Prostate gland (tissue), 2 donors: Measurements from ENCODE around the gene DKK3. TPM values are rescaled to one million over a fixed set of nuclear protein-coding genes. Genes with fewer than 3 reads are reported as not detected.

ENCODE experiments used
- DNase-seq: peaks from one replicate; pipeline ENCODE4 v3.0.0-alpha.2; 2019; ENCODE audit warnings: low spot score
- H3K27ac ChIP-seq, 2 donors: fragments of 200-600 bp; sonication (generic); 2 replicates each; pipeline ENCODE4 v1.5.1; 2017 to 2019
- H3K27me3 ChIP-seq: fragments of 200-600 bp; sonication (generic); replicated peaks from 2 replicates; pipeline ENCODE4 v1.5.1; 2019; ENCODE audit not compliant: insufficient read depth
- H3K36me3 ChIP-seq, 2 donors: fragments of 200-600 bp; sonication (generic); 1 replicate in 1 of 2; 2 replicates in 1 of 2; pipeline versions ENCODE4 v1.5.1 to v1.8.1; 2017 to 2019
- H3K4me1 ChIP-seq: fragments of 200-600 bp; sonication (generic); replicated peaks from 2 replicates; pipeline ENCODE4 v1.5.1; 2019
- H3K4me3 ChIP-seq, 2 donors: fragments of 200-600 bp; sonication (generic); 2 replicates each; pipeline ENCODE4 v1.5.1; 2017 to 2019
- H3K9me3 ChIP-seq: fragments of 200-600 bp; sonication (generic); 2 replicates; pipeline ENCODE4 v1.5.1; 2017
- POLR2A ChIP-seq: fragments of 450-650 bp; IDR thresholded peaks from one replicate; pipeline ENCODE4 v1.6.1; 2016; ENCODE audit warnings: antibody characterized with exemption, mild to moderate bottlenecking
- POLR2AphosphoS5 ChIP-seq: sonication (generic); formaldehyde crosslinking; IDR thresholded peaks from one replicate; pipeline ENCODE4 v1.6.1; 2017; ENCODE audit warnings: antibody characterized with exemption
- WGBS: methylation state at CpG from one replicate; pipeline ENCODE4 v1.1.5; 2018; 5-methylcytosine and 5-hydroxymethylcytosine counted together
- intact Hi-C: fragments of 100-400 bp; cut with DNase I; formaldehyde crosslinking; loops from one replicate; pipeline ENCODE4 v1.14.2; 2022
- total RNA-seq, 2 donors: library from RNA; depleted of rRNA; stranded (reverse); fragments of >200 nt; gene quantifications; one replicate each; pipeline ENCODE4 v1.1.0, GENCODE V29; 2016
- TF ChIP-seq, protein P1 (sequence below), 4 experiments: fragments of 200-600 bp in 2 of 4; fragments of 450-650 bp in 2 of 4; sonication (generic) in 2 of 4; IDR thresholded peaks; 1 replicate in 3 of 4; 2 replicates in 1 of 4; pipeline ENCODE4 v1.5.1; 2016 to 2019; ENCODE audit warnings: antibody characterized with exemption in 4 of 4, mild to moderate bottlenecking in 2 of 4, moderate library complexity in 2 of 4

The DKK3 gene
- total RNA-seq, 2 donors from 2014 or later, result 160 to 273 TPM

DNA sequence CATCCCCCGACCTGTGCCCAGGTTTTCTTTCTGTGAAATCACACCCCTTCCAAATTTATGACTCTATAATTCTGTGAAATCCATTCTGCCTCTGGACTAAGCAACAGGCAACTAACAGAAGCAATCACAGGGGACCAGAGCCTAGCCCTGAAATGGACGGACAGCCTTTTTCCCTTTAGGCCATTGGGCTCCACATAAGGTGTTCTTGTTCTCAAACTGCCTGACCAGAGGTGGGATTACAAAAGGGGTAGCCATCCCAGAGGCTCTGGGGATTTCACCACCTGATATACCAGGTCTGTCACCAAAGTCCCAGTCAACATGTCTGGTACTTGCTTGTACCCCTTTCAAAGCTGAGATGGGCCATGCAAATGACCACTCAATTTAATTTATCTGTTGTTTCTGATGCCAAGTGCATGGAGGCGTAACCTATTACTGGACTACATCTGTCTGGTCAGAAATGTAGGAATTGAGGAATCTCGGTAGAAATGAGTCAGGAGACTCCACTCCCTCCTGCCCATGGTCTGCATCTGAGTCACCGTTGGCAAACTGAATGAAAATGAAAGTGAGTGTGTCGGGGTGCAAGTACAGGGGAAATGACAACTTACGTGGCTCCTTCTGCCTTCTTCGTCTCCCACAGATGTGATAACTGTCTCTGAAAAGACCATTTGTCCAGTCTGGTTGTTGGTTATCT is 10.2 kb downstream of the DKK3 start:
- H3K4me3 ChIP-seq, result no peak overlapping the region
- H3K9me3 ChIP-seq, result no peaks in the 10 kb centered on the region
- no peak overlapping the region for H3K27ac ChIP-seq
- no peak for TF ChIP-seq POLR2A
- no peak for TF ChIP-seq POLR2AphosphoS5
- TF ChIP-seq, protein P1, sequence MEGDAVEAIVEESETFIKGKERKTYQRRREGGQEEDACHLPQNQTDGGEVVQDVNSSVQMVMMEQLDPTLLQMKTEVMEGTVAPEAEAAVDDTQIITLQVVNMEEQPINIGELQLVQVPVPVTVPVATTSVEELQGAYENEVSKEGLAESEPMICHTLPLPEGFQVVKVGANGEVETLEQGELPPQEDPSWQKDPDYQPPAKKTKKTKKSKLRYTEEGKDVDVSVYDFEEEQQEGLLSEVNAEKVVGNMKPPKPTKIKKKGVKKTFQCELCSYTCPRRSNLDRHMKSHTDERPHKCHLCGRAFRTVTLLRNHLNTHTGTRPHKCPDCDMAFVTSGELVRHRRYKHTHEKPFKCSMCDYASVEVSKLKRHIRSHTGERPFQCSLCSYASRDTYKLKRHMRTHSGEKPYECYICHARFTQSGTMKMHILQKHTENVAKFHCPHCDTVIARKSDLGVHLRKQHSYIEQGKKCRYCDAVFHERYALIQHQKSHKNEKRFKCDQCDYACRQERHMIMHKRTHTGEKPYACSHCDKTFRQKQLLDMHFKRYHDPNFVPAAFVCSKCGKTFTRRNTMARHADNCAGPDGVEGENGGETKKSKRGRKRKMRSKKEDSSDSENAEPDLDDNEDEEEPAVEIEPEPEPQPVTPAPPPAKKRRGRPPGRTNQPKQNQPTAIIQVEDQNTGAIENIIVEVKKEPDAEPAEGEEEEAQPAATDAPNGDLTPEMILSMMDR (IDR thresholded peaks at IDR 0.05), result no peak
- H3K27me3 ChIP-seq, result no peaks in the 10 kb centered on the region
- no peaks in the 10 kb centered on the region for H3K36me3 ChIP-seq
- intact Hi-C loops, result no loop called here
- no peak for DNase-seq
- WGBS, result 80% methylated on average over 8 of the region's 8 CpGs
- H3K4me1 ChIP-seq, result no peaks in the 10 kb centered on the region

DNA sequence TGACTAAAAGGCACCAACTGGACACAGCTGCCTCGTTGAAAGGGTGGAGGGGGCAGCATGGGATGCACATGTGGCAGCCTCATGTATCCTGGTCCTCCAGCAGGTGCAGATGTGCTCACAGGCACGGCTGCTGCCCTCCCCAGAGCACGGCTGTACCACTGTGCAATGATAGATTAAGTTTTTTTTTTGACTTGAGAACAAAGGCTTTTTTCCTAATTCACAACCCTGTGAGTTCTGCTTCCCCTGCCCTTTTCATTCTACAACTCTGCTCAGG is 11.4 kb downstream of the DKK3 start:
- Histone ChIP-seq H3K9me3 (no peaks in the 10 kb centered on the region), H3K4me3 (no peak overlapping the region), H3K27ac (no peak overlapping the region), H3K36me3 (no peaks in the 10 kb centered on the region), H3K4me1 (no peaks in the 10 kb centered on the region), H3K27me3 (no peaks in the 10 kb centered on the region)
- DNase-seq, result no peak
- TF ChIP-seq, protein P1 (IDR thresholded peaks at IDR 0.05), result no peak
- TF ChIP-seq POLR2A (no peak), POLR2AphosphoS5 (no peak)
- WGBS, result 53% methylated on average over 3 of the region's 3 CpGs
- intact Hi-C loops, result no loop called here

DNA sequence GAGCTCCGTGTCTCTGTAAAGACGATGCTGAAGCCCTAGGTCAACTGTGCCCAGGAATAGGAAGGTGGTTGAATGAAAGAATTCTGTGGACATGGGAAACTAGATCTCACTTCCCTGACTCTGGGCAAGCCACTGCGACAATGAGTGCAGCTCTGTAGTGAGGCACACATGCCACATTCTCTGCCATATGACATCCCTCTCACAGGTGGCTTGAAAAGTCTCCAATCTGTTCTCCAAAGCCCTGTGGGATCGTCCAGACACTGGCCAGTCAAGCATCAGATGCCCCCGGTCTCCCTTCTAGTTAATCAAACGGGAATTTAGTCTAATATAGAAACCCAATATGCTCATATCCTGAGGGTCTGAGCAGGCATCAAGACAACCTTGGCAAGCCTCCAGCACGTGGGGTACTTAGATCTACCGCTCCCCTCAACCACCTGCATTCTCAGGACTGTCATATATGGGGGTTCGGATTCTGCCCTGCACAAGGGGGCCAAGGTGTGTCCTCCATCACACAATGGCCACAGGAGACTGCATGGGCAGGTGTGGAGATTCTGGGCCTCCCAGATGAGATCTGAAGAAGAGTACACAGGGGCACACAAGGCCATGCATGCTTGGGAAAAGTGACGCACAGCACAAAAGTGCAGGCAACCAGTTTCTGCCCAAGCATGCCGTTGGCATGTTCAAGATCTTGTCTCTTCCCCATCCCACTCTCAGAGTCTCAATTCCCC is 11.9 kb downstream of the DKK3 start:
- Histone ChIP-seq H3K27me3 (no peaks in the 10 kb centered on the region), H3K4me1 (no peaks in the 10 kb centered on the region), H3K4me3 (no peak overlapping the region), H3K9me3 (no peaks in the 10 kb centered on the region), H3K27ac (no peak overlapping the region), H3K36me3 (no peaks in the 10 kb centered on the region)
- intact Hi-C loops, result no loop called here
- TF ChIP-seq, protein P1 (IDR thresholded peaks at IDR 0.05), result no peak
- TF ChIP-seq POLR2A (no peak), POLR2AphosphoS5 (no peak)
- no peak for DNase-seq
- 71% methylated on average over 11 of the region's 11 CpGs for WGBS

DNA sequence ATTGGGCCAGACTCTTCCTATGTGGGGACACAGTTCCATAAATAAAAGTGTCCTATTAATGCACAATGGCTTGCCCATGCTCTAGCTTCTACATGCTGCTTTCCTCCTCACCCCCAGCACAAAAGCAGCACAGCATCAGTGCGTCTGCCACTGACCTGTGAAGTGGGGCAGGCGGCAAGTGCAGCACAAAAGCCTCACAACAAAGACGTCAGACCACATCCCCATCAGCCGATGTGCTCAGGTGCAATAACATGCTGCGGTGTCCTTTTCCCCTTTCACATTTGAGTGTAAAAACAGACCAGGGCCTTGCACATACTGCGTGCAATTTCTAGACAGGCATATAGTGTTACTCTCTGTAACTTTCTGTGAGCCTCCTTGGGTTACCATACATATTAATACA is 12.8 kb downstream of the DKK3 start:
- H3K27ac ChIP-seq, result no peak overlapping the region
- no peak overlapping the region for H3K4me3 ChIP-seq
- no peaks in the 10 kb centered on the region for H3K4me1 ChIP-seq
- 70% methylated on average over 6 of the region's 6 CpGs for WGBS
- intact Hi-C loops, result no loop called here
- TF ChIP-seq POLR2AphosphoS5 (no peak), POLR2A (no peak)
- TF ChIP-seq, protein P1 (IDR thresholded peaks at IDR 0.05), result no peak
- DNase-seq, result no peak
- no peaks in the 10 kb centered on the region for H3K36me3 ChIP-seq
- H3K9me3 ChIP-seq, result no peaks in the 10 kb centered on the region
- H3K27me3 ChIP-seq, result no peaks in the 10 kb centered on the region

DNA sequence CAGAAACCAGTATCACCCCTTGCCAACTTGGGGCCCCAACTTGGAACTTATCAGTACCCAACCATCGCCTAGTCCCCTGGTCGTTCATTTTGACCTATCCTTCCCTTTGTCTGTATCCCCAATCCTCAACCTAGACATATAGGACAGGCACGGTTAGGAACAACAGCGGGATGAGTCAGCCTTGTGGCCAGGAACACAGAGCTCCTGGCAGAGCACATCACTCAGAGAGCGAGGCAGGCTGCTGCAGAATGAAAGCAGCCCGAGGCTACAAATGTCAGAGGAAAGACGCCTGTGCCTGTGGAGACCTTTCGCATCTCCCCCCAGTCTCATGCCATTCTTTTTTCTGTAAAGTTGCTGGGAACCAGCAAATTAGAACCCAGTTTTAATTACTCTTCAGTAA is 14.6 kb downstream of the DKK3 start:
- H3K9me3 ChIP-seq, result no peaks in the 10 kb centered on the region
- H3K27ac ChIP-seq, result peak overlapping the region; percentile 13 to 32
- no peak overlapping the region for H3K4me3 ChIP-seq
- peak; percentile 53 for DNase-seq
- 21% methylated on average over 8 of the region's 8 CpGs for WGBS
- no peaks in the 10 kb centered on the region for H3K36me3 ChIP-seq
- intact Hi-C loops, result no loop called here
- H3K27me3 ChIP-seq, result no peaks in the 10 kb centered on the region
- TF ChIP-seq POLR2A (no peak), POLR2AphosphoS5 (peak; percentile 57)
- TF ChIP-seq, protein P1 (IDR thresholded peaks at IDR 0.05), result no peak
- H3K4me1 ChIP-seq, result no peaks in the 10 kb centered on the region
